ENCODE data around the gene ATP8B3. TPM values are rescaled to one million over a fixed set of nuclear protein-coding genes. Genes with fewer than 3 reads are reported as not detected.

The ATP8B3 gene
- total RNA-seq, 1 donor from 2014 or later = 0.69 TPM

GRCh38 chr19:1833540-1833939, 21.5 kb upstream of the ATP8B3 start:
- no peak overlapping the region for H3K4me3 Mint-ChIP-seq (ENCODE audit: unreplicated experiment)
- no peak for DNase-seq (ENCODE audit: low spot score)
- no peak overlapping the region for H3K27ac Mint-ChIP-seq (ENCODE audit: unreplicated experiment)
- no peaks in the 10 kb centered on the region for H3K9me3 Mint-ChIP-seq (ENCODE audit: unreplicated experiment)
- H3K4me1 Mint-ChIP-seq (ENCODE audit: unreplicated experiment) = peaks cover 5% of the 10 kb centered on the region
- TF ChIP-seq, protein P1, sequence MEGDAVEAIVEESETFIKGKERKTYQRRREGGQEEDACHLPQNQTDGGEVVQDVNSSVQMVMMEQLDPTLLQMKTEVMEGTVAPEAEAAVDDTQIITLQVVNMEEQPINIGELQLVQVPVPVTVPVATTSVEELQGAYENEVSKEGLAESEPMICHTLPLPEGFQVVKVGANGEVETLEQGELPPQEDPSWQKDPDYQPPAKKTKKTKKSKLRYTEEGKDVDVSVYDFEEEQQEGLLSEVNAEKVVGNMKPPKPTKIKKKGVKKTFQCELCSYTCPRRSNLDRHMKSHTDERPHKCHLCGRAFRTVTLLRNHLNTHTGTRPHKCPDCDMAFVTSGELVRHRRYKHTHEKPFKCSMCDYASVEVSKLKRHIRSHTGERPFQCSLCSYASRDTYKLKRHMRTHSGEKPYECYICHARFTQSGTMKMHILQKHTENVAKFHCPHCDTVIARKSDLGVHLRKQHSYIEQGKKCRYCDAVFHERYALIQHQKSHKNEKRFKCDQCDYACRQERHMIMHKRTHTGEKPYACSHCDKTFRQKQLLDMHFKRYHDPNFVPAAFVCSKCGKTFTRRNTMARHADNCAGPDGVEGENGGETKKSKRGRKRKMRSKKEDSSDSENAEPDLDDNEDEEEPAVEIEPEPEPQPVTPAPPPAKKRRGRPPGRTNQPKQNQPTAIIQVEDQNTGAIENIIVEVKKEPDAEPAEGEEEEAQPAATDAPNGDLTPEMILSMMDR (IDR thresholded peaks at IDR 0.05; ENCODE audit: unreplicated experiment) = no peak
- peaks cover 13% of the 10 kb centered on the region for H3K27me3 Mint-ChIP-seq (ENCODE audit: unreplicated experiment)
- H3K36me3 Mint-ChIP-seq (ENCODE audit: low read depth, unreplicated experiment) = peaks cover 12% of the 10 kb centered on the region

- H3K27ac Mint-ChIP-seq (ENCODE audit: unreplicated experiment) = no peak overlapping the region
- H3K4me3 Mint-ChIP-seq (ENCODE audit: unreplicated experiment) = no peak overlapping the region
- peaks cover 12% of the 10 kb centered on the region for H3K36me3 Mint-ChIP-seq (ENCODE audit: low read depth, unreplicated experiment)
- peaks cover 5% of the 10 kb centered on the region for H3K4me1 Mint-ChIP-seq (ENCODE audit: unreplicated experiment)
- DNase-seq (ENCODE audit: low spot score) = no peak
- no peaks in the 10 kb centered on the region for H3K9me3 Mint-ChIP-seq (ENCODE audit: unreplicated experiment)
- peaks cover 13% of the 10 kb centered on the region for H3K27me3 Mint-ChIP-seq (ENCODE audit: unreplicated experiment)
- TF ChIP-seq, protein P1 (IDR thresholded peaks at IDR 0.05; ENCODE audit: unreplicated experiment) = no peak
Observed at GRCh38 chr19:1832046-1832663, 20.1 kb upstream of the ATP8B3 start.

GRCh38 chr19:1830978-1831377, 18.9 kb upstream of the ATP8B3 start:
- DNase-seq (ENCODE audit: low spot score) = no peak
- Mint-ChIP-seq H3K4me3 (ENCODE audit: unreplicated experiment) (no peak overlapping the region), H3K4me1 (ENCODE audit: unreplicated experiment) (peaks cover 4% of the 10 kb centered on the region), H3K27me3 (ENCODE audit: unreplicated experiment) (peaks cover 11% of the 10 kb centered on the region), H3K9me3 (ENCODE audit: unreplicated experiment) (no peaks in the 10 kb centered on the region), H3K36me3 (ENCODE audit: low read depth, unreplicated experiment) (peaks cover 10% of the 10 kb centered on the region), H3K27ac (ENCODE audit: unreplicated experiment) (peak overlapping the region; percentile 38)
- TF ChIP-seq, protein P1 (IDR thresholded peaks at IDR 0.05; ENCODE audit: unreplicated experiment) = no peak

GRCh38 chr19:1830568-1830967, 18.5 kb upstream of the ATP8B3 start:
- DNase-seq (ENCODE audit: low spot score) = no peak
- peaks cover 3% of the 10 kb centered on the region for H3K4me1 Mint-ChIP-seq (ENCODE audit: unreplicated experiment)
- H3K27me3 Mint-ChIP-seq (ENCODE audit: unreplicated experiment) = peaks cover 10% of the 10 kb centered on the region
- H3K9me3 Mint-ChIP-seq (ENCODE audit: unreplicated experiment) = no peaks in the 10 kb centered on the region
- peaks cover 13% of the 10 kb centered on the region for H3K36me3 Mint-ChIP-seq (ENCODE audit: low read depth, unreplicated experiment)
- H3K4me3 Mint-ChIP-seq (ENCODE audit: unreplicated experiment) = peak overlapping the region; percentile 37
- TF ChIP-seq, protein P1 (IDR thresholded peaks at IDR 0.05; ENCODE audit: unreplicated experiment) = no peak
- peak overlapping the region; percentile 38 for H3K27ac Mint-ChIP-seq (ENCODE audit: unreplicated experiment)

GRCh38 chr19:1829958-1830357, 17.9 kb upstream of the ATP8B3 start:
- Mint-ChIP-seq H3K36me3 (ENCODE audit: low read depth, unreplicated experiment) (peaks cover 13% of the 10 kb centered on the region), H3K4me1 (ENCODE audit: unreplicated experiment) (peaks cover 3% of the 10 kb centered on the region), H3K4me3 (ENCODE audit: unreplicated experiment) (no peak overlapping the region), H3K9me3 (ENCODE audit: unreplicated experiment) (no peaks in the 10 kb centered on the region), H3K27me3 (ENCODE audit: unreplicated experiment) (peaks cover 10% of the 10 kb centered on the region), H3K27ac (ENCODE audit: unreplicated experiment) (no peak overlapping the region)
- DNase-seq (ENCODE audit: low spot score) = no peak
- TF ChIP-seq, protein P1 (IDR thresholded peaks at IDR 0.05; ENCODE audit: unreplicated experiment) = no peak
